Activated CD8-positive, alpha-beta memory T cell treated with anti-CD3 and anti-CD28 coated beads, Interleukin-2, amount 50 U/mL, for 4 hours (primary cell): ENCODE measurements around the gene AMOTL1.
"Not testable (repeated sequence)": the region's sequence is repeated elsewhere in the genome, so short reads cannot be mapped to it uniquely, and the experiment has no call there.

Experiments
- DNase-seq: peaks from one replicate; pipeline ENCODE4 v3.0.0-alpha.2; 2020

AMOTL1 gene

DNA sequence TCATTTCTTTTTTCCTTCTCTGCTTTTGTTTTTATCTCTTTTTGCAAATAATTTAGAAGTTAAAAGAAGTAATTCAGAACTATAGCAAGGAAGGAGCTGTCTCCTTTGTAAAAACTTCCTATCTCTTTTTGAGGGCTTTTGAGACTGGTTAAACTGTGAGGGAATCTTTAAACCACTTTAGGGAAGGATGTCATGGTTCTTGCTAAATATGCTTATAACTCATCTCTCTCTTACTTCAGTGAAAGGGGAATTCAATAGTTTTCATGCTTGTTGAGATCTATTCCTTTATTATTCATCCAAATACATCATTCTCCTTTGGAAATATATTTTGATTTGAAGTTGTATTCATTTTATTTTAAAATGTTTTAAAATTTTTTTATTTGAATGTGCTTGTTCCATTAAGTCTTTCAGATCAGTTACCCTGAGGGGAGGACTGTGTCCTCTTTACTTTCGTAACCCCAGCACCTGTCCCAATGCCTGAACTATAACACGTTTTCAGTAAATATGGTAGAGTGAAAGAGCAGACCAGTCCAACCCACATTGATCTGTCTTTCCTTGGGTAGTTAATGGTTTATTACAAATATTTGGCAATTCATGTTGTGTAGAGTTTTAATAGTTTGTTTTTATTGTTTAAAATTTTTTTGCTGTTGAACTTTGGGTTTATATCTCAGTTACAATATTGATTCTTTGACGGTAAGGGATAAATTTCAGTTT lies 27.5 kb downstream of the AMOTL1 start:
- no peak for DNase-seq

DNA sequence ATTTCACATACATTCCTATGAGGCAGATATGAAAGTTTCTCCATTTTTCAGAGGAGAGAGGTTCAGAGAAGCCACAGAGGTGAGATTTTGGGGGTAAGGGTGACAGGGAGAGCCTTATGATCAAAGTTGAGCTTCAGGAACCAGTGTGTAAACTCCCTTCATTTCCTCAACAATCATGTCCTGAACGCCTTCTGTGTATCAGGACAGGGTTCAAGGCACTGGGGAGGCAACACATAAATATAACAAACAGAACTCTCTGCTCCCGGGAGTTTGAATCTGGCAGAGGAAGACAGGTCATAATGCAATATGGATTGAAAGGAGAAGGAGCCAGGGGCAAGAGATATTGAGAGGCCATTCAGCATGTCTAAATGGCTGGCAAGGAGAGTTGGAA lies 28.0 kb downstream of the AMOTL1 start:
- DNase-seq, result no peak

DNA sequence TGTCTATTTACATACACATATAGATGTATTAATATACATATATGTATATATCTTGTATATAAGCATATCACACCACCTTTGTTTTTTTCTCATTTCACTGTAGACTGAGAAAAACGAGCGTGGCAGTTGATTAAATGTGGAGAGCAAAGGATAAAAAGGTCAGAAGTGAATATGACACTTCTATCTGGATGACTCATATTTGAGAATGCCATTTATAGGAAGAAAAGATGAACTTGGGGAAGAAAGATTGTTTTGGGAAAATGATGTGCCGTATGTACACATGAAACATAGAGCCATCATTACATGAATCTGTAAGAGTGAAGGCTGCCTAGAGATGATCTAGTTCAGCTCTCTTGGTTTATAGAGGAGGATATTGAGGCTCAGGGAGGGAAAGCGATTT lies 28.7 kb downstream of the AMOTL1 start:
- DNase-seq, result no peak

DNA sequence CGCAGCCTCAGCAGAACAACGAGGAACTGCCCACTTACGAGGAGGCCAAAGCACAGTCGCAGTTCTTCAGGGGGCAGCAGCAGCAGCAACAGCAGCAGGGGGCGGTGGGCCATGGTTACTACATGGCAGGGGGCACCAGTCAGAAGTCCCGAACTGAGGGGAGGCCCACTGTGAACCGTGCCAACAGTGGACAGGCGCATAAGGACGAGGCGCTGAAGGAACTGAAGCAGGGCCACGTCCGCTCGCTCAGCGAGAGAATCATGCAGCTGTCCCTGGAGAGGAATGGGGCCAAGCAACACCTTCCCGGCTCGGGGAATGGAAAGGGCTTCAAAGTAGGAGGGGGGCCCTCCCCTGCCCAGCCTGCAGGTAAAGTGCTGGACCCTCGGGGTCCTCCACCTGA lies 31.6 kb downstream of the AMOTL1 start:
- DNase-seq, result no peak

DNA sequence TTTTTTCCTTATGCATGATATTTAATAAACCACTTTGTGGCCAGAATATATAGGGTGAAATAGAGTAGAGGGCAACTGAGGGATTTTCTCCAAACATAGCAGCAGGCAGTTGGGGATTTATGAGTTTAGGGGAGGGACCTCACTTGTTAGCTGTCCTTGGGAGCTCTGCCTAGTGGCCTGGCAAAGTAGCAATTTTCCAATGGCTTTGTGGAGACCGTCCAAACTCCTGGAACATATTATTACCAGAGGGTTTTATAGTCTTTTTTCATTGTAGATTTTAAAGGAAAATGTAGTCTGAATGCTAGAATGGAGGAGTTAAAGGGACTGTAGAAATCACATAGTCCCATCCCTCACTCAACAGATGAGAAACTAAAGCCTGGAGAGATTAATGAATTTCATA lies 32.3 kb downstream of the AMOTL1 start:
- no peak for DNase-seq

DNA sequence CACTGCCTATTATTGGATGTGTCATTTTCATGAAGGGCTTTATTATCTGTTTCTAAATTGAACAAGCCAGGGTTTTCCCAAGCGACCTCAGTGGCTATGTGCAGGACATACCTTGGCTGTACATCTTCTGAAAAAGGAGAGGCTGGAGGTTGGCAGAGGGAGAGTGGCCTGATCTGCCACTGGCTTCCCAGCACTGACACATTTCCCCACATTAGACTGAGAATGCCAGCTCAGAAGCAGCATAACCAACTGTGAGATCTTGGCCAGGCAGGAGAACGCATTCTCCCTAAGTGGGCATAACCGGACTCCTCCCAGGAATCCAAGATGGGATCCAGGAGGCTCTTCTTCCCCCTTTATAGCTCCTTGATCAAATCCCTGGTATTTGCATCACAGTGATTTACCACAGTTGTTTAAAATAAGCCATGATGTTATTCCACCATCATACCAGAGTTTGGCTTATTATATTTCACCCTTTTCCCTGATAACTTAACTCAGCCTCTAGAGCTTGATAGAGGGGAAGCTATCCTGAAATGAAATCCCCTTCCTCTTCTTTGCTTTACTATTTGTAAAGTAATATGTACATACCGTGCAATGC lies 33.8 kb downstream of the AMOTL1 start:
- DNase-seq, result no peak

DNA sequence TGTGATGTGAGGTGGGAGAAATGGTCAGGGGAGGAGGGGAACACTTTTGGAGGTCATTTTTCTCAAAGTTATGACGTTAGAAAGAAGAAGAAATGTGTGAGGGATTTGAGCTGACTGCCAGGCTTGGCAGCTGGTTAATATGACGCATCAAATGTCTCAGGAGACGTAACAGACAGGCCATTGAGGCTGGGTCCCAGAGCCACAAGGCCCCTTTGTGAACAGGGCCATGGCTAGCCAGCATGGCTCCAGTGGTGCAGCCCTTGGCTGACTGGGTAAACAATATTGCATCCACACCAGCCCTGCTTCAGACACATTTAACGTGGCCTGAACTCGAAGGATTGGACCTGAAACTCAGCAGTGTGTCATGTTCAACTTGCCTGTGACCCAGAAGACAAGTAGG lies 34.3 kb downstream of the AMOTL1 start:
- DNase-seq, result no peak

DNA sequence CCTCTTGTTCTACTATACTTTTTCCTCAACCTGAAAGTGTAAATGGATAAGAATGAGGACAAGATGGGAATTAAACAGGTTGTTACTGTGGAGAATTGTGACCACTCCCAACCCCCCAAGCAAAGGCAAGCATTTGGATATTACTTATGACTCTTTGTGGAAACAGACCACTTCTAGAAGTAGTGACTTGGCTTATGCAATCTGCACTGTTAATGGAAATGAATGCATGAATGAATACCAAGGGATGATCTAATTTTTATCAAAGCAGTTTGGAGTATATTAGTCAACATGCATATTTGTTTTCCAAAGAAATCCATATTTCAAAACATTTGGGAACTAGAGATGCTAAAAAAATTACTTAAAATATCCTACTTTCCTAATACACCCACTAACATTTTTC lies 35.3 kb downstream of the AMOTL1 start:
- DNase-seq, result no peak

DNA sequence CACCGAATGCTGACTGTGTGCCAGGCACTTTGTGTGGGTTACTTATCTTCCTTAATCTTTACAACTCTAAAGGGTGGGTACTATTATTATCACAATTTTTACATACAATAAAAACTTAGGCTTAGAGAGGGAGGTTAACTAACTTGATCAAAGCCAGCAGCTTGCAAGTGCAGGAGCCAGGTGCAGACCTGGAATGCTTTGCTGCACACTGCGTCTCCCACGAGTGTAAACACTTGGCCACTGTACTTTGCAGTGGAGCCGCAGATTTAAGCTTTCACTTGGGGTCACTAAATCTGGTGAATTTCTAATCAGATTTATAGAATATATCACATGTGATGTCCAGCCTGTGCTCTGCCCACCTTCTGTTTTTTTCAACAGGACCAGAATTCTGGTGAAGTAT lies 36.7 kb downstream of the AMOTL1 start:
- DNase-seq, result no peak

DNA sequence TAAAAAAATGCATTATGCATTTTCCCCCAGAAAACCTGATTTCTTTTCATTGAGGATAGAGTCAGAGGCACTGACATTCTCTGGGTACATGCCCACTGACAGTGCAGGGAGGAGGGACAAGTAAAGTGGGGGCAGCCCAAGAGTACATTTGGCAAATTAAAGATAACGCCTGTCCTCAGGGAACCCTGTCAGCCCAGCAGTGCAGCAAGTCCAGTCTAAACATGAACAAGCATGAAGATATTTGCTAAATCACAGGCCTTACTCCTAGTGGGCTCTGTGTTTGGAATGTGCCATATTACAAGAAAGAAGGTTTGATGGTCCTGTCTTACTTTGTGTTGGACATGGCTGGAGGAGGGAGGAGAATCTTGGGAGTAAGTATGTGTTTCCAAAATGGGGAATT lies 37.9 kb downstream of the AMOTL1 start:
- DNase-seq, result no peak

DNA sequence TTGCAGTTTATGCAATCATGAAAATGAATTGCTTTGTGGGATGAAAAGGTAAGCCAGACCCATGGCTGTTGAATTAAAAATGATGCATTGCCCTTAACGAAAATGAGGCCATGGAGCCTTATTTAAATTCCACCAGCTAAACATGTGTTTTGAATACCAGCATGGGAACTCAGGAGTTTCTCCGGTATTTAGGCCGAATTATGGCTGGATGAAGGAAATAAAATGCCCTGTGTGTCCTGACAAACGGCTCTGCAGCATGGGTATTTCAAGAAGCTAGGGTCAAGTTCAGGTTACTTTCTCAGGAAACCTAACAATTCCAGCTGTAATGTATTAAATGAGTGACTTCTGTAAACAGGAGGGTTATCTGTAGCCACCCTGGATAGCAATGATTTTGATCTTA lies 38.3 kb downstream of the AMOTL1 start:
- DNase-seq, result no peak

DNA sequence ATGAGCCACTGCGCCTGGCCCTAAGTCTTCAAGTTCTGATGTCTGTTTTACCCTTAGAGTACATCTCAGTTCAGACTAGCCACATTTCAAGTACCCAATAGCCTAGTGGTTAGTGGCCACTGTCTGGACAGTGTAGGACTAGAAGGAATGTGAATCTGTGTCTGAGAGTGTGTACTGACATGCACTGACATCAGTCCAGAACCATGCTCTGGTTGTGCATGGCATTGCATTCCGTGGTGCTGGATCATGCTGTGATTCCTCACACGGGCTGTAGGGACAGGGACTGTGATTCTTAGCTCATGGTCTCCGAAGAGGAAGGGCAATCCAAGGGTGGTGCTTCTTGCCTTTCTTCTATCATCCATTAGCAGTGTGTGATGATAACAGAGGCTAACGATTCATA lies 41.1 kb downstream of the AMOTL1 start:
- no peak for DNase-seq

DNA sequence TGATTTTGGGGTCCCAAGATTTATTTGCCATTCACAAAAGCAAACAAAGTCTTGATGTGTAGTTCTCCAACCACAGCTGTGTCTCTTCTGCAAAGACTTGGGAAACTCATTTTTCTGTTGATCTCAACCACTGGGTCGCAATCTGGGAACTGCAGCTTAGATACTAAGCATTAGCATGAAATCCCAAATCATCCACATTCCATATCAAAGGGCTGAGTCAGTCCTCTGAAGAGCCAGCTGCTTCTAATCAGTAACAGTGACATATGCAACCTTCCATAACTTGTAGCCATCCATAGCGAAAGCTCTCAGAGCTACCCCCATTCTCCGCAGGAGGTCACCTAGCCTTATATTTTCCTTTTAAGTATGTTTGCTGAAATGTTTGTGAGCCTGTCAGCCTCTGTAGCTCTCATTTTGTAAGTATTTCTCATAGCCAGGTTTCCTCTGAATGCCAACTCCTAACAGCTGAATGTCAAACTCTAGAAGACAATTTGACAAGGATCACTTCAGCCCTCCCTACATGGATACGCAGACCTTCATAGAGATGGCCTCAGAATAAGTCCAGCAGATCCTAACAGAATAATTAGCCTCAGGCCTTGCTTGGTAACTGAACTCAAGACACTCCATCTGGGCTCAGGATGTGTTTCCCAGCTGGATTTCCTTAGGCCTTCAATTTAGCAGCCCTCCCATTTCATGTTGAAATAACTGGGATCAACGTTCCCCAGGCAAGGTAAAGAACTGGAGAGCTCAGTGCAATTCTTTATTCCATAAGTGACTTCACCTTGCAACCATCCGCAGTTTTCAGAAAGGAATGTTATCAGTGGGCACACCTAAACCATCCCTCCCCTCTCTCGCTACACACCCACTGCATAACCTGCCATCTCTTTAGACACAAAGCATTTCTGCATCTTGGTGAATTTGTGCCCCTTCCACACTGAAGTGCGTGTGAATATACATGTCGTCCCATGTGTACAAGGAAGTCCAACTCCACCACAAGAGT lies 44.9 kb downstream of the AMOTL1 start:
- DNase-seq, result not testable (repeated sequence)

DNA sequence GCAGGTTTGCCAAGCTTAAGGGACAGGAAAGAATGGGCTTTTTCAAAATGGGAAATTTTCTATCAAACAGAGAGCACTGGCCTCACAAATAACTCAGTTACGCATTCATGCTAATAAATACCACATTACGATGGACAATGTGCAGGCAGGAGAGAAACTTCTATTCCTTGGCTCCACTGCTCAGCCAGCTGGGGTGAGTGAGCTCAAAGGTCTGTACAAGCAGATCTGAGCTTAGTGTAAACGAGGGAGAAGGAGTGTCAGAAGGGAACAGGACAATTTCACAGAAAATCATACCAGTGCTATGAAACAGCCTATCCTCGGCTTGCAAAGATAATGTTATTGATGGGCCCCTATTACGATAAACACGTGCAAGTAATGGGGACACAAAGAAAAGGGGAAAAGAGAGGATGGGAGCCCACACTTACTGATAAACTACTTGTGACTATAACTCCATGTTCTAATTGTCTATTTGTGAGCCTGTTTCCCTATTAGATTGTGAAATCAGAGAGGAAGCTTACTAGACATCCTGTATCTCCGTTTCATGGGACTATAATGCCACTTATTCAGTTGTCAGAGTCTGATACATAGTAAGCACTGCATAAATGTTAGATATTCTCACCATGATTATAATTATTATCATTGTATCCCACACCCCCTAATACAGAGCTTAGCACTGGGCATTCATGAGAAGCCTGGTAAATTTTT lies 46.3 kb downstream of the AMOTL1 start:
- DNase-seq, result no peak

DNA sequence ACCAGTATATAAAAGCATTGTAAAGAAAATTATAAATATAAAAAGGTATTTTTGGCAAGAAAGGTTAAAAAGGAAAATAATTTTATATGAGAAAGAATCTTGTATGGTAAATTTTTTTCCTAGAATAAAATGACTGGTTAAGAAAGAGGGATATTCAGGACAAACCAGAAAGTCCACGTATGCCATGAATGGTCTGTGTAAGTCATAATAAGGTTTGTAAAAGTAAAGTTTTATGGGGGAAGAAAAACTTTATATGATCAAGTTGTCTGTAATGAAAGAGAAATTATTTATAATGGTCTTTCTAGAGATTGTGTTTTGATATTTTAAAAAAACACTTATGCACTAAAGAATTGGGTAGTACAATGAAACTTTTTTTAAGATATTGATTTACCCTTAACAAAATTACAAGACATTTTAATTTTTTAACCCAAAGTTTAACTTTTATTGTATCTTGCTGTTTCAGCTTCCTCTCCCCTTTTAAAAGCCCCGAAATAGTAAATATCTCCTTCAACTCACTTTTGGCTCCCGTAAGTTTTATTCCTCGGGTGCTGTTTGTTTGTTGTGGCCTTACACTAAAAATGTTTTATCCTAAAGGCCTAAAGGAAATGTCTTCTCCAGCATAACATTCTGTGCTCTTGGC lies 47.7 kb downstream of the AMOTL1 start:
- no peak for DNase-seq

DNA sequence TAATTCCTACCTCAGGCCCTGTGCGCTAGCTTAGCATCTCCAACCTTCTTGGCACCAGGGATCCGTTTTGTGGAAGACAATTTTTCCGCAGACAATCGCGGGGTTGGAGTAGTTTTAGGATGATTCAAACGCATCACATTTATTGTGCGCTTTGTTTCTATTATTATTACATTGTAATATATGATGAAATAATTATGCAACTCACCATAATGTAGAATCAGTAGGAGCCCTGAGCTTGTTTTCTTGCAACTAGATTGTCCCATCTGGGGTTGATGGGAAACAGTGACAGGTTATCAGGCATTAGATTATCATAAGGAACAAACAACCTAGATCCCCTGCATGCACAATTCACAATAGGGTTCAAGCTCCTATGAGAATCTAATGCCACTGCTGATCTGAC lies 52.3 kb downstream of the AMOTL1 start:
- no peak for DNase-seq

DNA sequence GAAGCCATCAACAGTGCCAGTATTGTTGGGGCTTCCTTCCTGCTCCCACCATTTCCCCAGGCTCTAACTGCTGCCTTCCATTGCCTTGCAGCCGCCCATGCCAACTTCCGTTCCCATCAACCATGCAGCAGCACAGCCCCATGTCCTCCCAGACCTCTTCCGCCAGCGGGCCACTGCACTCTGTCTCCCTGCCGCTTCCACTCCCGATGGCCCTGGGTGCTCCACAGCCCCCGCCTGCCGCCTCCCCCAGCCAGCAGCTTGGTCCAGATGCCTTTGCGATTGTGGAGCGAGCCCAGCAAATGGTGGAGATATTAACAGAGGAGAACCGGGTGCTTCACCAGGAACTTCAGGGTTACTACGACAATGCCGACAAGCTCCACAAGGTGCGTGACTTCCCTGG lies 53.3 kb downstream of the AMOTL1 start:
- no peak for DNase-seq

DNA sequence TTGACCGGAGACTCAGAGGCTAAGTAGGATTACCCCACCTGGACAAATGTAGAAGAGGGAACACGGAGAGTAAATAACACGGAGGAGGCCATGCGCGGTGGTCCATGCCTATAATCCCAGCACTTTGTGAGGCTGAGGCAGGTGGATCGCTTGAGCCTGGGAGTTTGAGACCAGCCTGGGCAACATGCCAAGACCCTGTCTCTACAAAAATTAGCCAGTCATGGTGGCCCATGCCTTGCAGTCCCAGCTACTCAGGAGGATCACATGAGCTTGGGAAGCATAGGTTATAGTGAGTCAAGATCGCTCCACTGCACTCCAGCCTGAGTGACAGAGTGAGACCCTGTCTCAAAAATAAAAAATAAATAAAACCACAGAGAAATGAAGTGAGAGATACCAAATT lies 53.9 kb downstream of the AMOTL1 start:
- DNase-seq, result no peak

DNA sequence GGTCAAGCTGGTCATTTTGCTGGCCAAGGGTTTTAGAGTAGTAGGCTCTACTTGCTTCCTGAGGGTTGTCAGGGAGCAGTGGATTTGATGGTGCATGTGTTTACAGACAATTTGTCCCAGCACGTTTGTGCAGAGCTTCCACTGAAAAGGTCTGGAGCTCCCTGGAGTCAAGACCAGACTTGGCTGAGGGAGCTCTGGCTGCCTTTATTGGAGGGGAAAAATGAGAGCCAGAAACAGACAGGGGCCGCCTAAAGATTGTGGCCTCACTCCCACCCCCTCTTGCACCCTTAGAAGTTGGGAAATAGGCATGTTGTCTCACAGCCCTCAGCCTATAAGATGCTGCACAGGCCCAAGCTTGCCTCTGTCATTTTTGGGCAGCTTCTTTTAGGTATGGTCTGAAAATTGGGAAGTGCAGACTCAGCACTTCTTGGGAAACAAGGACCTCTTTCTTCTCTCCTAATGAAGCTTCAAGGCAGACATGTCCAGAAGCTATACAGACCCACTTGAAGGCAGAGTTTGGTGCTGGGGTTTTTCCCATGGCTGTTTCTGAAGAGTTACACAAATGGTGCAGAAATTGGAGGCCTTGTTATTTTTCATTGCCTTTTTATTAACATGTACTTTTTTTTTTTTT lies 55.1 kb downstream of the AMOTL1 start:
- DNase-seq, result no peak

DNA sequence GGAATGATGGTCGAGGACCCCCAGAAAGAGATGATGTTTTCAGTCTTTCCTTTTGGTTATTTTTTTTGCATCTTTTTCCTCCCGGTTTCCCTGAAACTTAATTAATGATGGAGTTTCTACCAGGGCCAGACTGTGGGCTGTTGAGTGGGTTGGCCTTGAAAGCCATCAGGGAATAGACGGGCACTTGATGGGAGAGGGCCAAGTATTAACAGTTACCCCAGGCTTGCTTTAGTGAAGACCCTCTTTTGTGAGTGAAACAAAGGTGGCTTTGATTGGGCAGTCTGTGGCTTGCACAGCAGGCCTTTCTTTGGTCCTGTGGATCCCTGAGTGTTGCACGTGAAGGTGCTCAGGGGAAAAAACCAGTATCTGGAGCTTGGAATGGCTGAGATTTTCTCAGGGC lies 56.9 kb downstream of the AMOTL1 start:
- DNase-seq, result no peak

DNA sequence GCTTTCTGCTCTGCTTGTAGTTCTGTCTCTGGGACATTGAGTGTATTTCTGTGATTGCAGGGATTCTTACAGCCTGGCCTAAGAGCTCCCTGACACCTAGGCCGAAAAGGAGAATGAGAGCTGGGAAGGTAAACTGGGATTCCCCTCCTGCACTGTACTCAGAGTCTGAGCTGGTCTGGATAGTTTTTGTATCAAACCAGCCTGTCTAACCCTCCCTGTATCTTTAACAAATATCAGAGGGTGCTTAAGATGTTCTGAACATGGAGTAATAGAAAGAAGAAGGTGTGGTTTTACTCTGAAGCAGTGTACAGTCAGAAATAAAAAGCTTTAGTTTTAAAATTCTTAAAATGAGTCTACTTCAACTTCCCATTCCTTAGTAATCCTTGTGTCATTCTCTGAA lies 57.3 kb downstream of the AMOTL1 start:
- no peak for DNase-seq

DNA sequence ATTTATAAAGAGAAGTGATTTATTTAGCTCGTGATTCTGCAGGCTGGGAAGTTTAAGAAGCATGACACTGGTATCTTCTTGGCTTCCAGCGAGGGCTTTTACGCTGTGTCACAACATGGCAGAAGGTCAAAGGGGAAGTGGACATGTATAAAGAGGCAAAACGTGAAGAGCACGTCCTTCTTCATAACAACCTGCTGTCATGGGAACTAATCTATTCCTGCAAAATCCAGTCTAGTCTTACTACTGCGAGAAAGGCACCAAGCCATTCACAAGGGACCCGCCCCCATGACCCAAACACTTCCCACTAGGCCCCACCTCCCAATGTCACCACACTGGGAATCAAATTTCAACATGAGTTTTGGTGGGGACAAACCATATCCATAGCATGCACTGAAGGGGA lies 58.3 kb downstream of the AMOTL1 start:
- no peak for DNase-seq
